GM06990 (cell line): ENCODE data around the gene LRRC26.
"Not testable (repeated sequence)": the region's sequence is repeated elsewhere in the genome, so short reads cannot be mapped to it uniquely, and the experiment has no call there.

Source experiments
- DNase-seq: peaks from one replicate; pipeline ENCODE4 v3.0.0-alpha.2; 2011; ENCODE audit not compliant: insufficient read length; ENCODE audit errors: extremely low read depth
- H3K27me3 ChIP-seq: replicated peaks from 2 replicates; pipeline ENCODE4 v1.6.0; 2011; ENCODE audit warnings: low read length; ENCODE audit not compliant: control insufficient read depth, insufficient read depth
- H3K36me3 ChIP-seq: 2 replicates; pipeline ENCODE4 v1.5.1; 2011; ENCODE audit warnings: low read length; ENCODE audit not compliant: control insufficient read depth, insufficient read depth
- H3K4me3 ChIP-seq: replicated peaks from 2 replicates; pipeline ENCODE4 v1.5.1; 2011; ENCODE audit warnings: low read depth, mild to moderate bottlenecking, control low read depth, low read length
- TF ChIP-seq, protein P1 (sequence below): IDR thresholded peaks from 2 replicates; pipeline ENCODE4 v1.5.1; 2011; ENCODE audit warnings: low read length, control low read depth, mild to moderate bottlenecking, inconsistent platforms; ENCODE audit not compliant: insufficient read depth, poor library complexity, severe bottlenecking

The LRRC26 gene

GRCh38 chr9:137138722-137139467 lies 31.0 kb downstream of the LRRC26 start, which contains the start of gene GRIN1:
TSS of gene GRIN1 (plus strand) at chr9:137139154. CDS start at chr9:137139487, 333 bp downstream.
- DNase-seq = no peak
- Histone ChIP-seq H3K36me3 (no peaks in the 10 kb centered on the region), H3K27me3 (no peaks in the 10 kb centered on the region; the same call in 1 of the 2 replicates), H3K4me3 (no peak within 1 kb of the TSS)
- TF ChIP-seq, protein P1, sequence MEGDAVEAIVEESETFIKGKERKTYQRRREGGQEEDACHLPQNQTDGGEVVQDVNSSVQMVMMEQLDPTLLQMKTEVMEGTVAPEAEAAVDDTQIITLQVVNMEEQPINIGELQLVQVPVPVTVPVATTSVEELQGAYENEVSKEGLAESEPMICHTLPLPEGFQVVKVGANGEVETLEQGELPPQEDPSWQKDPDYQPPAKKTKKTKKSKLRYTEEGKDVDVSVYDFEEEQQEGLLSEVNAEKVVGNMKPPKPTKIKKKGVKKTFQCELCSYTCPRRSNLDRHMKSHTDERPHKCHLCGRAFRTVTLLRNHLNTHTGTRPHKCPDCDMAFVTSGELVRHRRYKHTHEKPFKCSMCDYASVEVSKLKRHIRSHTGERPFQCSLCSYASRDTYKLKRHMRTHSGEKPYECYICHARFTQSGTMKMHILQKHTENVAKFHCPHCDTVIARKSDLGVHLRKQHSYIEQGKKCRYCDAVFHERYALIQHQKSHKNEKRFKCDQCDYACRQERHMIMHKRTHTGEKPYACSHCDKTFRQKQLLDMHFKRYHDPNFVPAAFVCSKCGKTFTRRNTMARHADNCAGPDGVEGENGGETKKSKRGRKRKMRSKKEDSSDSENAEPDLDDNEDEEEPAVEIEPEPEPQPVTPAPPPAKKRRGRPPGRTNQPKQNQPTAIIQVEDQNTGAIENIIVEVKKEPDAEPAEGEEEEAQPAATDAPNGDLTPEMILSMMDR = no peak

DNA sequence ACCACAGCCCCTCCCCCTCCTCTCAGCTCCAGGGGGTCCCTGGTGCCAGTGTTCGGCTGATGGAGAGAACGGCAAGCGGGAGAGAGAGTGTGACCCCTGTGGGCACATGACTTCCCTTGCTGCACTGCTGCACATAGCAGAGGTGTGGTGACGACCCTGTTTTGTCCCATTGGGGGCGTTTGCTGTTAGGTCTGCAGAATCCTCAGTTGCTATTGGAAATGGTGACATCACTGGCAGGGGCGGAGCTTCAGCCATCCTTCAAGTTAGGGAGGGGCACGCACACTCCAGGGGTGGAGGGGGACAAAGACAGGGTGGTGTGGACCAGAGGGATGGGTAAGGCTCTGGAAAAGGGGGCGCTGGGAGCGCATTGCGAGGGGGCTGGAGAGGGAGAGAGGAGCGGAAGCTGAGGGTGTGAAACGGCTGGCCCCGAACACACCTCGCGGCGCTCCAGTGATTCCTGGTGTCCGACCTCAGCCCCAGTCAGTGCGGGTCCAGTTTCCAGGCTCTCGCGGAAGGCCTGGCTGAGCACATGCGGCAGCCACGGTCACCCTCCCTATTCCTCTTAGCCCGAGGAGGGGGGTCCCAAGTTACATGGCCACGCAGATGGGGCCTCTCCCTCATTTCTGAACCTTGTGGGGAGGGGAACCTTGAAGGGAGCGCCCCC lies 31.7 kb downstream of the LRRC26 start:
- Histone ChIP-seq H3K4me3 (no peak overlapping the region), H3K36me3 (no peaks in the 10 kb centered on the region), H3K27me3 (no peaks in the 10 kb centered on the region; the same call in 1 of the 2 replicates)
- no peak for DNase-seq
- TF ChIP-seq, protein P1 = no peak

DNA sequence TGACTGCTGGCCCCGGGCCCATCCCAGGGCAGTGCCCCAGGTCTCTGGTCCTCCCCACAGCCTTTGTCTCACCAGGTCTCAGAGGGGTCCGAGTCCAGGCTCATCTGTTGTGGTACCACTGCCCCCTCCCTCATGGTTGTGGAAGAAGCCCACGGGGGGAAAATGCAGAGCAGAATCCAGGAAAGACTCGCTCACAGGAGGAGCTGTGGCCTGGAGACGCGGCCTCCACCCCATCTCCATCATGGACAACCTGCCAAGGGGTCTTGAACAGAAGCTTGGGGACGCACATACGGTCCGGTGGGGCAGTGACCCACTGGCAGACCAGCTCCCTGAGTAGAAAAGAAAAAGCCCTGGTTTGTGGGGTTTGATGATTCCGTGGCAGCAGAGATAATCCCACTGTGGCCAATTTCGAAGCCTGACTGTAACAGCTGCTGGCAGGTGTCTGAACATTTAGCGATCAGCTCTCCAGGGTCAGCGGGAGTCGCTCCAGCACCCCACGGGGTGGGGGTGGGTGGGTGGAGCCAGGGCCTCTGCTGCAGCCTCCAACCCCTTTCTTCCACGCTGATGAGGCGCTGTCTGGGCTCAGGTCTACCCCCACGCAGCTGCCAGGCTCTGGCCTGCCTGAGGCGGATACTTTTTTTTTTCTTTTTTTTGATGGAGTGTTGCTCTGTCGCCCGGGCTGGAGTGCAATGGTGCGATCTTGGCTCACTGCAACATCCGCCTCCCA lies 32.8 kb downstream of the LRRC26 start:
- DNase-seq = no peak
- Histone ChIP-seq H3K36me3 (no peaks in the 10 kb centered on the region), H3K4me3 (no peak overlapping the region), H3K27me3 (no peaks in the 10 kb centered on the region; the same call in 1 of the 2 replicates)
- TF ChIP-seq, protein P1 = no peak

DNA sequence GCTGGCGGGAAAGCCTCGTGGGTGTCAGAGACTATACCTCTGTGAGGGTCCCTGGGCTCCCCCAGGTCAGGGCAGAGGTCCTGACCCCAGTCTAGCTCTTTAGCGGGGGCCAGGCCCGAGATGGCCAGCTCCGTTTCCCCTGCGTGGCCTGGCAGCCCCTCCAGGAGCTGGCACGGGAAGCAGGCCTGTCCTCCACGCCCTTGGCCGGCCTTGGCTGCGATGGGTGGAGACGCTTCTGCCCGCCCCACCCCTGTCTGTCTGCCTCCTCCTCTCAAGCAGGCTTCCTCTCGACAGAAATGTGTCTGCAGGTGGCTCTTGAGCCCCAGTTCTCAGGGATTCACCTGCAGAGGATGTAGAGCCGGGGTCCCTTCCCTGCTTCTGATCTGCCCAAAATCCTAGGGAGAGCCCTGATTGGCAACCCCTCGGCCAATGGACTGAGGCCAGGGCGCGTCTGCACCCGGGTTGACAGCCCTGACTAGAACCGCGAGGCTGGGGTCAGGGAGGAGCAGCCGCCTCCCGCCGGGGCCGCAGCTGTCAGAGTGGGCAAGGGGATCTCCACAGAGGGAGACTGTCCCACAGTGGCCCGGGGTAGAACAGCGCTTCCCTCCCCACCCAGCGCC lies 33.5 kb downstream of the LRRC26 start:
- peak; percentile 19 for DNase-seq
- Histone ChIP-seq H3K36me3 (no peaks in the 10 kb centered on the region), H3K27me3 (no peaks in the 10 kb centered on the region; the same call in 1 of the 2 replicates), H3K4me3 (no peak overlapping the region)
- TF ChIP-seq, protein P1 = no peak

DNA sequence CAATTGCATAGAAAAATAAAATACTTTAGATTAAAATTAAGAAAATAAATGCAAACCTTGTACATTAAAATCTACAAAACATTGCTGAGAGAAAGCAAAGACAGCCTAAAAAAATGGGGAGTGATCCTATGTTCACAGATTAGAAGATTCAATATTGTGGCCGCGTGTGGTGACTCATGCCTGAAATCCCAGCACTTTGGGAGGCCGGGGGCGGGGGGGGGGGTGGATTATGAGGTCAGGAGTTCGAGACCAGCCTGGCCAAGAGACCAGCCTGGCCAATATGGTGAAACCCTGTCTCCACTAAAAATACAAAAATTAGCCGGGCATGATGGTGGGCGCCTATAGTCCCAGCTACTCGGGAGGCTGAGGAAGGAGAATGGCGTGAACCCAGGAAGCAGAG lies 34.7 kb downstream of the LRRC26 start:
- not testable (repeated sequence) for H3K27me3 ChIP-seq, DNase-seq, H3K36me3 ChIP-seq, H3K4me3 ChIP-seq
